GM10248 (cell line): Measurements from ENCODE around the gene ATP2A3.

Experiments
- CTCF ChIA-PET: fragments of 300-600 bp; sonication (Branson Sonifier 250); formaldehyde crosslinking; extraction: SDS; loops from one replicate; lab custom pipeline; 2021; ENCODE audit warnings: antibody characterized with exemption; lab: Yijun Ruan, JAX
- POLR2A ChIA-PET: fragments of 350-650 bp; sonication (Branson Sonifier 250); formaldehyde crosslinking; extraction: SDS; loops from one replicate; lab custom pipeline; 2020; ENCODE audit warnings: antibody characterized with exemption; lab: Yijun Ruan, JAX
- DNase-seq: peaks from one replicate; pipeline ENCODE4 v3.0.0; 2012; ENCODE audit errors: extremely low spot score
- CTCF ChIP-seq: IDR thresholded peaks from 2 replicates; pipeline ENCODE4 v1.5.1; 2012; ENCODE audit warnings: mild to moderate bottlenecking, low read depth; ENCODE audit errors: extremely low read depth, missing control alignments, control extremely low read depth

ATP2A3 gene

GRCh38 chr17:3891626-3892094 lies 72.6 kb downstream of the ATP2A3 start:
- ChIA-PET CTCF (interaction anchor here (1.0 kb wide), 1 partner anchor 22 kb away, joined by 3 read pairs; no protein-coding TSS in a partner anchor), POLR2A (no interaction called here)
- no peak for TF ChIP-seq CTCF

DNA sequence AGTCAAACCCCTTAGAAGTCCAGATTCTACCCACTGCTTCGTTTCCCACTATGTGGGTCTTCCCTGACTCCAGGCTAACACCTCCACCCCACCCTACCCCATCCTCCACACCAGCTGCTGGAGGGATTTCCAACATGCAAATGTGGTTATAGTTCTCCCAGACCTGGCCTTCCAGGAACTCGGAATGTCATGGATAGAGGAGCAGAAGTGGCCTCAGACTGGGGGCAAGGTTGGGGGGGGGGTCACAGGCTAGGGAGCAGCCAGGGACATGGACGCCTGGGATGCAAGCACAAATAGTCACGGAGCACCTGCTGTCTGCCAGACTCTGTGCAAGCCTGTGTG lies 73.4 kb downstream of the ATP2A3 start:
- POLR2A ChIA-PET = no interaction called here
- no peak for DNase-seq
- CTCF ChIA-PET = interaction anchor here (0.8 to 2.4 kb wide), 3 partner anchors 17 to 26 kb away, joined by 3 to 9 read pairs (median 3); no protein-coding TSS in a partner anchor
- no peak for TF ChIP-seq CTCF

More at GRCh38 chr17:3891626-3892094, 72.6 kb downstream of the ATP2A3 start:
- DNase-seq = no peak

- ChIA-PET CTCF (interaction anchor here (0.8 to 2.4 kb wide), 6 partner anchors 18 to 62 kb away, joined by 3 to 9 read pairs (median 3); partner anchors contain the start of gene NCBP3), POLR2A (interaction anchor here (0.6 kb wide), 1 partner anchor 254 kb away, joined by 3 read pairs; no protein-coding TSS in a partner anchor)
- no peak for TF ChIP-seq CTCF
- DNase-seq = no peak
Measured at GRCh38 chr17:3890082-3890877, 74.0 kb downstream of the ATP2A3 start.

DNA sequence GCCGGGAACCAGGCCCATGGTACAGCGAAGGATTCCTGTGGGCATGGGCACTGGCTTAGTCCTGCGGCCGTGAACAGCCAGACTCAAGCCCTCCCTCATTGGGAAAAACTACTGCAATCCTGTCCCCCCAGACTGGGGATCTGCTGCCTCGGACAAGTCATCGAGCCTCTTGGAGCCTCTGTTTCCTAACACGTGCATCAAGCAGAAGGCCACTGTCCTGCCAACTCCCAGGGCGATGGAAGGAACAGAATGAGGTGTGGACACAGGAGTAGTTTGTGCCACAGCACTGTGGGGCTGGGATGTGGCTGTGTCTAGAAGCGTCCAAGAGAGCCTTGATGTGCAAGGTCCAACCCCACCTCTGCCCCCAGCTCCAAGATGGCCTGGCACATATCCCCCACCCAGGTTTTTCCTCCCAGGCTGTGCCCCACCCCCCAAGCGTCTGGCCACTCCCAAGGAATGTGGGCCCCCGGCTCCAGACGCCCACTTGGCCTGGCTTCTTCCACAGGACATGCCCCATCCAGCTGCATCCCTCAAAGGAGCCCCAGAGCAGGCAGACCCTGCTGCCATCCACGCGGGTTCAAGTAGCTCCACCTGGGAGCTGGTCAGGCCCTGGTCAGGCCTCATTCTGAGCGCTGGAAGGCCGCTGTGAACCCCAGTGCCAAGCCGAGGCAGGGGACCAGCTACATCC lies 74.8 kb downstream of the ATP2A3 start:
- POLR2A ChIA-PET = interaction anchor here (0.6 kb wide), 1 partner anchor 255 kb away, joined by 3 read pairs; no protein-coding TSS in a partner anchor
- DNase-seq = no peak
- no peak for TF ChIP-seq CTCF
- CTCF ChIA-PET = interaction anchor here (1.0 to 2.4 kb wide), 5 partner anchors 22 to 62 kb away, joined by 3 to 9 read pairs (median 3); partner anchors contain the start of gene NCBP3

DNA sequence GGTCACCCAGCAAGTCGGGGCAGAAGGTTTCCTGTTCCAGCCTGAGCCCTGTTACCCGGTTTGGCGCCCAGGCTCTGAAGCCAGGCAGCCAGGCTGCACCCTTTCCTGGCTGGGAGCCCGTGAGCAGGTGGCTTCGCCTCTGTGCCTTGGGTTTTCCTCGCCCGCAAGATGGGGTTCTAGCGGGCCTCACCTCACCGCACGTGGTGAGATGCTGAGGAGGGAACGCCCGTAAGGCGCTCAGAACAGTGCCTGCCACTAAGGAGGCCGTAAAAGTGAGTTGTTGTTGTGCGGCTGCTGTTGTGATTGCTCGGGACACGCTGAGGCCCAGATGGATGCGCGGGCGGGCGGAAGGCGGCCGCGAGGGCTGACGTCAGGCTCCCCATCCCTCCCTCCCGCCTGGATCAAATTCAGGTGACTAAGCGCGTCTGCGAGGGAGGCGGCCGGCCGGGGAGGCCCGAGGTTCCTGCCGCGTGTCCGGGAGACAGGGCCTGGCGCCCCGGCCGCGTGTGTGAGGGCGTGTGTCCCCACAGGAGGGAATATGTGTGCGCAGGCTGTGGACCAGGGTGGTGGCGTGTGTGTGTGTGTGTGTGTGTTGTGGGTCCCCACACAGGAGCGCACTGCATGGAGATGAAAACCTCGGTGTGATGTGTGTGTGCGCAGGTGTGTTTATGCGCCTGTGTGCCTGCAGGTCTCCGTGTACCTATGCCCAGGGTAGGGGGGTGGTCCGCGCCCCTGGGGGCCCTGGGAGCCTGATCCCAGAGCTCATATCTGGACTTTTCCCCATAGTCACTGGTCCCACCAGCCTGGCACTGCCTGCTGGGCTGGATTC lies 75.7 kb downstream of the ATP2A3 start:
- ChIA-PET CTCF (interaction anchor here (1.6 to 2.4 kb wide), 2 partner anchors 23 to 24 kb away, joined by 3 to 9 read pairs; no protein-coding TSS in a partner anchor), POLR2A (no interaction called here)
- TF ChIP-seq CTCF = no peak
- DNase-seq = no peak

GRCh38 chr17:3887804-3888203 lies 76.4 kb downstream of the ATP2A3 start:
- no peak for TF ChIP-seq CTCF
- ChIA-PET POLR2A (no interaction called here), CTCF (no interaction called here)
- DNase-seq = no peak
